ENCODE measurements around the gene TRIM13.

DNA sequence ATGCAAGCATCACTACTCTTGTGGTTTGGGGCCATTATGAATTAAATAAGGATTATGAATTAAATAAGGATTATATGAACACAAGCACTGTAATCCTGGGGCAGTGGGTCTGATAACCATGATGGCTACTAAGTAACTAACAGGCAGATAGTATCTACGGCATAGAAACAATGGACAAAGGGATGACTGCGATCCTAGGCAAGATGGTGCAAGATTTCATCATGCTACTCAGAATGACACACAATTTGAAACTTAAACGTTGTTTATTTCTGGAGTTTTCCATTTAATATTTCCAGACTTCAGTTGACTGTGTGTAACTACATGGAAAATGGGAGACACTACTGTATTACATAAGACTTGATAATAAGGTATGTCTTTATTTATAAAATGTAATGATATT, 33.5 kb downstream of the TRIM13 start:
- TF ChIP-seq, protein P1, sequence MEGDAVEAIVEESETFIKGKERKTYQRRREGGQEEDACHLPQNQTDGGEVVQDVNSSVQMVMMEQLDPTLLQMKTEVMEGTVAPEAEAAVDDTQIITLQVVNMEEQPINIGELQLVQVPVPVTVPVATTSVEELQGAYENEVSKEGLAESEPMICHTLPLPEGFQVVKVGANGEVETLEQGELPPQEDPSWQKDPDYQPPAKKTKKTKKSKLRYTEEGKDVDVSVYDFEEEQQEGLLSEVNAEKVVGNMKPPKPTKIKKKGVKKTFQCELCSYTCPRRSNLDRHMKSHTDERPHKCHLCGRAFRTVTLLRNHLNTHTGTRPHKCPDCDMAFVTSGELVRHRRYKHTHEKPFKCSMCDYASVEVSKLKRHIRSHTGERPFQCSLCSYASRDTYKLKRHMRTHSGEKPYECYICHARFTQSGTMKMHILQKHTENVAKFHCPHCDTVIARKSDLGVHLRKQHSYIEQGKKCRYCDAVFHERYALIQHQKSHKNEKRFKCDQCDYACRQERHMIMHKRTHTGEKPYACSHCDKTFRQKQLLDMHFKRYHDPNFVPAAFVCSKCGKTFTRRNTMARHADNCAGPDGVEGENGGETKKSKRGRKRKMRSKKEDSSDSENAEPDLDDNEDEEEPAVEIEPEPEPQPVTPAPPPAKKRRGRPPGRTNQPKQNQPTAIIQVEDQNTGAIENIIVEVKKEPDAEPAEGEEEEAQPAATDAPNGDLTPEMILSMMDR (IDR thresholded peaks at IDR 0.05): no peak
- TF ChIP-seq POLR2AphosphoS5 (IDR thresholded peaks at IDR 0.05): no peak
- no peak for TF ChIP-seq POLR2A (IDR thresholded peaks at IDR 0.05)
